Measurements from ENCODE around the gene F13B.
"Not testable (repeated sequence)": the region's sequence is repeated elsewhere in the genome, so short reads cannot be mapped to it uniquely, and the experiment has no call there.

The F13B gene

DNA sequence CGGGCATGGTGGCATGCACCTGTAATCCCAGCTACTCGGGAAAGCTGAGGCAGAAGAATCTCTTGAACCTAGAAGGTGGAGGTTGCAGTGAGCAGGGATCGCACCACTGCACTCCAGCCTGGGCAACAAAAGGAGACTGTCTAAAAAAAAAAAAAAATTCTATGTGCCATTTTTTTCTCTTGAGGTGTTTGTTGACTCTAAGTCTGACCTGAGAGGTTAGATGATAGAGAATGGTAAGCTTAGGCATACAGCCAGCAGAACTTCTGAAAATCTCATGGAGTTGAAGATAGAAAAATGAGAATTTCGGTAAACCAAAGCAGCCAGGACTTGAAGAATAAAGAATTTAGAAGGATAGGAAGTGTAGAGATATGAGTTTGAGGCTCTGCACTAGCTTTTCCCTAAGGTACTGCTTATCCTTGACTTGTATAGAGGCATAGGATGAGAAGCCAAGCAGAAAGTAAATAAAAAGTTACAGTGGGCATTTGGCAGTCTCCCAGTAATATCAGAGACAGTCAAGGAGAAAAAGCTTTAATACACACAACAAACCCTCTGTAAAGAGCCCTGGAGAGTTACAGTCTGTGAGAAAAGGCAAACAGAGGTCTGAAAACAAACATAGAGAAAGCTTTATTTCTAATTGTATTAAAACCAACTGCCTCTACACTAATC is 24.3 kb downstream of the F13B start:
- no peak for FAIRE-seq

DNA sequence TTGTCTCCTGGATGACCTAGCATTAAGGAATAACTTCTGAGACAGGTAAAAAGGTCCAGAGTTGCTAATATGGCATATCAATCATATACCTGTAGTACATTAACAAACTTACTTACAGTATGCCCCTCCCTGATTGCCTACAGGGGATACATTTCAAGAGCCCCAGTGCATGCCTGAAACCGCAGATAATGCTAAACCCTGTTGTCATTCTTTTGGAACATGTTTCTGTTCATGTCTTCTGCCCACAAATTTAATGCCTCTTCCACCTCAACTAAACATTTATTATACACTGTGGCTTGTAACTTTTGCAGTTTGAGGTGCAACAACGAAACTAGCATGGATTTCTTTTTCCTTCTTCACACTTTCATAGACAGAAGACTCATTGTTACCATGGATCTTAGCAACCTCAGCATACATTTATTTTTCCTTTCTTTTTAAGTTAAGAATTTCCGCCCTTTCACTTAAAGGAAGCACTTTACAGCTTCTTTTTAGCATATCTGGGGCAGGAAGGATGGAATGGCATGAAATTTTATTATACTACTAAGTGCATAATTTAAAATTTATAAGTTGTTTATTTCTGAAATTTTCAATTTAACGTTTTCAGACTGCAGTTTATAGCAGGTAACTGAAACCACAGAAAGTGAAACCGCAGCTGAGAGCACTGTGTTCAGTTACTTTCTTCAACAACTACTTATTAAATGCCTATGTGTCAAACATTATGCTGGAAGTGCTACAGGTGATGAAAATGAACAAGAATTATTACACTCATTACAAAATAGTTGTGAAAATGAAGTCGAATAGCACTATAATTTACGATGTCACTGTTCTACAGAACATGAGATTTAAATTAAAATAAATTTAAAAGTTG is 25.3 kb downstream of the F13B start:
- FAIRE-seq = no peak

DNA sequence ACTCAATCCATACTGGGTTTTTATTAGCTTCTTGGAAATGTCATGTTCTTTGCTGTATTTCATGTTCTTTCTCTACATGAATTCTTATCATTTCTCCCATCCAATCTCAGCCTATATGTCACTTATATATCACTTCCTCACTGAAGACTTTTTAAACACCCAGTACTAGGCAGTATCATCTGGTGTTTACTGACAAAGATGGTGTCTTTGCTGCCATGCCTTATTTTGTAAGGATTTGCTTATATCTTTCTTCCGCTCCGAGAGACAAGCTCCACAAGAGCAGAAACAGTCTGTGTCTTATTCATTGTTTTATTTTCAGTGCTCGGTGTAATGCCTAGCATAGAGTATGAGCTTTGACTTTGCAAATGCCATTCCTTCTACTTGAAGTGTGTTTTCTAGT is 30.2 kb downstream of the F13B start:
- no peak for FAIRE-seq

DNA sequence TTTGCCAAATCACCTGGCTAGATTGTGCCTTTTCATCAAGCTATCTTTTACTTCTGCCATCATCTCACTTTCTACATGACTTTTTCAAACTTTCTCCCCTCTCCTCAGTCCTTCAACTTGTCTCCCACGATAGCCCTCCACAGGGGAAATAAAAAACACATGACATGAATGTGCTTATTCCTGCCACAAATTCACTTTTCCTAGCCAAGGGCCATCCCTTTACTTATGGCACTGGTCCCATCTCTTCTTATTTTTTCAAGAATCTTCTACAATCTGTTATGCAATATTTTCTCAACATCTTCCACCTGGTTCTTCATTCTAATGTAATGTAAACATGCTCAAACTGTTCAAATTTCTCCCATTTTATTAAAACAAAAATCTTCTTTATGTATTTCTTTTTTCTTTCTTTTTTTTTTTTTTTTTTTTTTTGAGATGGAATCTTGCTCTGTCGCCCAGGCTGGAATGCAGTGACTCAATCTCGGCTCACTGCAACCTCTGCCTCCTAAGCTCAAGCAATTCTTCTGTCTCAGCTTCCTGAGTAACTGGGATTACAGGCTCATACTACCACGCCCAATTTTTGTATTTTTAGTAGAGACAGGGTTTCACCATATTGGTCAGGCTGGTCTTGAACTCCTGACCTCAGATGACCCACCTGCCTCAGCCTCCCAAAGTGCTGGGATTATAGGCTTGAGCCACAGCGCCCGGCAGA is 32.3 kb downstream of the F13B start:
- not testable (repeated sequence) for FAIRE-seq

GRCh38 chr1:197029749-197030148 is 37.3 kb downstream of the F13B start:
- no peak for FAIRE-seq

DNA sequence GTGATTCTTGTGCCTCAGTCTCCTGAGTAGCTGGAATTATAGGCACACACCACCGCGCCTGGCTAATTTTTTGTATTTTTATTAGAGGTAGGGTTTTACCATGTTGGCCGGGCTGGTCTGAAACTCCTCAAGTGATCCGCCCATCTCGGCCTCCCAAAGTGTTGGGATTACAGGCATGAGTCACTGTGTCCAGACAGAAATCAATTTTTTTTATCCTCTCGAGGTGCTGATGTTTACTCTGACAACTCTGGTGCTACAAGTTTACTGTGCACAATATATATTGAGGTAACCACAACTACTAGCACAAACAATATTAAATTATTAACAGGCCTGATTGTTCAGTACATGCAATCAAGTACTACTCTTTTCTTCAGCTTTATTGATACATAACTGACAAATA is 39.7 kb downstream of the F13B start:
- FAIRE-seq = no peak

DNA sequence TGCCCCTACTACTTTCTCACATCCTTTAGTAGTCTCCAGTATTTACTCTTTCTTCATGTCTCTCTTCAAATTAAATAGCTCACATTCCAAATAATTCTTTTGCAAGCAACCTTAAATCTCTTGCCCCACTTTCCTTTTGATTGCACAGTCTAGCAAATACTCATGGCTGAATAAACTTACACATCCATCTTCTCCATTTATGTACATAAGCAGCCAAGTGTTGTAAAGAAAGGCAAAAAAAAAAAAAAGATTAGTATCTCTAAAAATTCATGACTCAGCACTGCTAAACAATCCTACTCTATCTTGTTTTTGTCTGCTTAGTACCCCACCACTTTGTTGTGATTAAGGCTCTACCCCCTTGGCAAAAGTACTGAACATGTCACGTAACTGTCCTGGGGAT is 42.6 kb downstream of the F13B start:
- FAIRE-seq = no peak

DNA sequence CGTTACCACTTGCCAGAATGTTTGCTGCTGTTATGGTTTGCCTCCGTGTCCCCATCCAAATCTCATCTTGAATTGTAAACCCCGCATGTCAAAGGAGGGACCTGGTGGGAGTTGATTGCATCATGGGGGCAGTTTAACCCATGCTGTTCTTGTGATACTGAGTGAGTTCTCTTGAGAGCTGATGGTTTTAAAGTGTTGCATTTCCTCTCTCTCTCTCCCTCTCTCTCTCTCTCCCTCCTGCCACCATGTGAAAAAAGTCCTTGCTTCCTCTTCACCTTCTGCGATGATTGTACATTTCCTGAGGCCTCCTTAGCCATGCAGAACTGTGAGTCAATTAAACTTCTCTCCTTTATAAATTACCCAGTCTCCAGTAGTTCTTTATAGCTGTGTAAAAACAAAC is 45.3 kb downstream of the F13B start:
- FAIRE-seq = no peak

GRCh38 chr1:197017558-197018146 is 49.4 kb downstream of the F13B start:
- FAIRE-seq = no peak

DNA sequence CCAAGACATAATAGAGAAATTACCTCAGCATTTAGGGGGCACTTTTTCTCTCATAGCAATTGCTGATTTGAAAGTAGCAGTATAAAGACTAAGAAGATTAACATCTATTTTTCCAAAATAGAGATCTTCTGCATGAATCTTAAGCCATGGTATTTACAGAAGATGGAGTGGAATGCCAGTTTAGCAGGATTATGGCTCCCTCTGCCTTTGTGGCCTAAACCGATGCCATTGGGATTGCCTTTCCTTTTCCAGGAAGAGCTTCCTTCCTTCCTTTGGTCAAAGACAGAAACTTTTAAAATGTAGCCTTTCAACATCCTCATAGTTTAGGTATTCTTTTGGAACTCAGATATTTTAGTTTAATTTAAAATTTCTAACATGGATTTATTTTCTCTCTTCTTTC is 50.3 kb downstream of the F13B start:
- no peak for FAIRE-seq

- FAIRE-seq = no peak
These were observed 53.8 kb downstream of the F13B start for GRCh38 chr1:197013234-197013633.

DNA sequence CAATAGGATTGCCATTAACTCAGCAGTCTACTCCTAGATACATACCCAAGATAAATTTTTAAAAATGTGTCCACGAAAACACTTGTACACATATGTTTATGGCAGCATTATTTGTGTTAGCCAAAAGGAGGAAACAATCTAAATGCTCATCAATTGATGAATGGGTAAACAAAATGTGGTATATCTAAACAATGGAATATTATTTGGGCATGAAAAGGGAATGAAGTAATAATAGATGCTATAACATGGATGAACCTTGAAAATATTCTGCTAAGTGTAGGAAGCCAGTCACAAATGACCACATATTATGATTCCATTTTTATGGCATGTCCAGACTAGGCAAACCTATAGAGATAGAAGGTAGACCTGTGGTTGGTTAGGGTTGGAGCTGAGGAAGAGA is 55.4 kb downstream of the F13B start:
- no peak for FAIRE-seq

DNA sequence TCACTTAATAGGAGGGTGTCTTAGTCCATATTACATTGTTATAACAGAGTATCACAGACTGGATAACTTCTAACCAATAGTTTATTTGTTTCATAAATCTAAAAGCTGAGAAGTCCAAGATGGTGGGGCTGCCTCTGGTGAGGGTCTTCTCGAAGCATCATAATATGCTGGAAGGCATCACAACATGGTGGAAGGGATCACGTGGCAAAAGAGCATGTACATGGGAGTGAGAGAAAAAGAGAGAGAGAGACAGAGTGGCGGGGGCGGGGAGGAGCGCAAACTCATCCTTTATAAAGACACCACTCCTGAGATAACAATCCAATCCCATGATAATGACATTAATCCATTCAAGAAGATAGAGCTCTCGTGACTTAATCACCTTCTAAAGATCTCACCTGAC is 58.2 kb downstream of the F13B start:
- no peak for FAIRE-seq

GRCh38 chr1:197003132-197003531 is 63.9 kb downstream of the F13B start:
- no peak for FAIRE-seq

GRCh38 chr1:197001828-197002227 is 65.2 kb downstream of the F13B start:
- no peak for FAIRE-seq

DNA sequence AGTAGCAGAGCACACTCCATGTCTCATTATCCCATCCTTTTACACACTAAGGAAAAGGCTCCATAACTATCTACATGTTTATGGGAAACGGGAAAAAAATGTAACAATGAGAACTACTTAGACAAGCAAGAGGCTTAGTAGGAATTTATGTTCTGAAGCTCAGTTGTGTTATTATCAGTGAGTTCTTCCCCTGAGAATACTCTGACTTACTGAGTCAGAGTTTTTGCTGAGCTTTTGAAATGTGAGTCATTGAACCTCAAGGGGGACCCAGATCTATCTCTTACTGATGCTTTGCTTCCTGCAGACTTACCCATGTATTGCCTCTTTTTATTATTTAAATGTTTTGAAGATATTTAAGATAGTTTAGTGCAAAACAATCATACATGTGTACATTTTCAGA is 69.6 kb downstream of the F13B start:
- FAIRE-seq = no peak

DNA sequence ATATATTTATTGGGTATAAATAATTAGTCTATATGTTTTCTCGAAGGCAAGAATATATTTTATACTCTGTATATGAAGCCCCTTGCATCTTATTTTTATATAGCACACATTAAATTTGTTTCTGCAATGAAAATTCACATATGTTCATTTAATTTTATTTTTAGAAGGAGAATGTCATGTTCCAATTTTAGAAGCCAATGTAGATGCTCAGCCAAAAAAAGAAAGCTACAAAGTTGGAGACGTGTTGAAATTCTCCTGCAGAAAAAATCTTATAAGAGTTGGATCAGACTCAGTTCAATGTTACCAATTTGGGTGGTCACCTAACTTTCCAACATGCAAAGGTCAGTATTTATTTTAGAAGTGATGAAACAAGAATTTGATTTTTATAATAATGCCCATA is 73.1 kb downstream of the F13B start:
- FAIRE-seq = no peak

GRCh38 chr1:196991919-196992651 is 75.0 kb downstream of the F13B start:
- FAIRE-seq = not testable (repeated sequence)
